Spleen (tissue), 7 donors: Measurements from ENCODE around the gene COQ5.

Experiments used
- CTCF ChIP-seq, 11 experiments: fragments of 200-600 bp in 7 of 11; fragments of 450-650 bp in 4 of 11; sonication (generic) in 4 of 11; IDR thresholded peaks in 8 of 11; conservative IDR thresholded peaks in 3 of 11; 1 replicate in 7 of 11; 2 replicates in 4 of 11; pipeline versions ENCODE4 v1.4.0 to v1.8.0; 2016 to 2021; ENCODE audit warnings: antibody characterized with exemption in 11 of 11, inconsistent platforms in 4 of 11, mild to moderate bottlenecking in 1 of 11
- POLR2A ChIP-seq, 3 donors: fragments of 450-650 bp; IDR thresholded peaks; one replicate each; pipeline ENCODE4 v1.5.1; 2017; ENCODE audit warnings: antibody characterized with exemption in 3 of 3, mild to moderate bottlenecking in 1 of 3
- donor health status: DM: no; HTN: no; CAD: no; lungs with moderate emphysema.
- donor health status: DM: no; HTN: no; CAD: no.
- donor health status: DM: no; HTN: no; CAD: no.

GRCh38 chr12:120571299-120571698 is 42.3 kb upstream of the COQ5 start:
- TF ChIP-seq POLR2A (IDR thresholded peaks at IDR 0.05) (no peak), CTCF (IDR thresholded peaks at IDR 0.05 in 8 of 11, conservative IDR thresholded peaks at IDR 0.05 in 3 of 11) (no peak)
